ENCODE results near the gene ATOSB.

Gene ATOSB

GRCh38 chr9:35112257-35113020, 3.2 kb downstream of the ATOSB start:
- no peak for DNase-seq (ENCODE audit: low read depth)

GRCh38 chr9:35111001-35111933, 4.4 kb downstream of the ATOSB start:
- peak; percentile 91 for DNase-seq (ENCODE audit: low read depth)

GRCh38 chr9:35110327-35110761, 5.3 kb downstream of the ATOSB start:
- no peak for DNase-seq (ENCODE audit: low read depth)

- DNase-seq (ENCODE audit: low read depth) = no peak
Measured at GRCh38 chr9:35108946-35109575, 6.6 kb downstream of the ATOSB start.

- DNase-seq (ENCODE audit: low read depth) = no peak
Measured at GRCh38 chr9:35108461-35108860, 7.2 kb downstream of the ATOSB start.

- DNase-seq (ENCODE audit: low read depth) = no peak
Measured at GRCh38 chr9:35107297-35108290, 8.1 kb downstream of the ATOSB start.

- no peak for DNase-seq (ENCODE audit: low read depth)
Measured at GRCh38 chr9:35106343-35106730, 9.3 kb downstream of the ATOSB start.

GRCh38 chr9:35105571-35106342, 9.9 kb downstream of the ATOSB start:
- no peak for DNase-seq (ENCODE audit: low read depth)

GRCh38 chr9:35105126-35105525, 10.5 kb downstream of the ATOSB start:
- DNase-seq (ENCODE audit: low read depth) = no peak

GRCh38 chr9:35104586-35104985, 11.1 kb downstream of the ATOSB start:
- no peak for DNase-seq (ENCODE audit: low read depth)

- DNase-seq (ENCODE audit: low read depth) = no peak
Measured at GRCh38 chr9:35103660-35104191, 11.9 kb downstream of the ATOSB start.

- peak; percentile 84 for DNase-seq (ENCODE audit: low read depth)
Measured at GRCh38 chr9:35102769-35103659, 12.6 kb downstream of the ATOSB start, which contains the start of gene STOML2. TSS of gene STOML2 (minus strand) at chr9:35103131. CDS start at chr9:35103094, 37 bp downstream.

GRCh38 chr9:35102465-35102768, 13.2 kb downstream of the ATOSB start:
- no peak for DNase-seq (ENCODE audit: low read depth)

GRCh38 chr9:35097573-35097972, 18.1 kb downstream of the ATOSB start:
- no peak for DNase-seq (ENCODE audit: low read depth)

- peak; percentile 79 for DNase-seq (ENCODE audit: low read depth)
Measured at GRCh38 chr9:35096035-35096849, 19.4 kb downstream of the ATOSB start, which contains the start of gene PIGO. TSS of gene PIGO (minus strand) at chr9:35096591. CDS start at chr9:35095565, 1,026 bp downstream.

GRCh38 chr9:35091536-35091935, 24.1 kb downstream of the ATOSB start:
- no peak for DNase-seq (ENCODE audit: low read depth)

GRCh38 chr9:35089434-35089833, 26.2 kb downstream of the ATOSB start:
- no peak for DNase-seq (ENCODE audit: low read depth)

GRCh38 chr9:35085078-35085477, 30.6 kb downstream of the ATOSB start:
- no peak for DNase-seq (ENCODE audit: low read depth)
